Endometrial microvascular endothelial cells (primary cell): ENCODE data around the gene ARF6. TPM values are rescaled to one million over a fixed set of nuclear protein-coding genes. Genes with fewer than 3 reads are reported as not detected.

Source experiments
- in situ Hi-C: cut with HindIII; loops from 2 replicates; pipeline ENCODE4 v1.10.0; 2017; ENCODE audit warnings: low sequenced_read_pairs, low pct_unique_long_range_greater_than_20kb; ENCODE audit errors: inconsistent ontology term
- total RNA-seq: library from RNA; depleted of rRNA; stranded (reverse); fragments of >200 nt; gene quantifications from one replicate; pipeline ENCODE4 v1.2.3, GENCODE V29; 2015; ENCODE audit errors: inconsistent ontology term

ARF6 gene
- total RNA-seq = 80.4 TPM

GRCh38 chr14:49892636-49893308 lies at the start of gene ARF6:
ARF6 (plus strand) TSS chr14:49893082; CDS start chr14:49893737, 655 bp downstream.
- in situ Hi-C loops = no loop called here

DNA sequence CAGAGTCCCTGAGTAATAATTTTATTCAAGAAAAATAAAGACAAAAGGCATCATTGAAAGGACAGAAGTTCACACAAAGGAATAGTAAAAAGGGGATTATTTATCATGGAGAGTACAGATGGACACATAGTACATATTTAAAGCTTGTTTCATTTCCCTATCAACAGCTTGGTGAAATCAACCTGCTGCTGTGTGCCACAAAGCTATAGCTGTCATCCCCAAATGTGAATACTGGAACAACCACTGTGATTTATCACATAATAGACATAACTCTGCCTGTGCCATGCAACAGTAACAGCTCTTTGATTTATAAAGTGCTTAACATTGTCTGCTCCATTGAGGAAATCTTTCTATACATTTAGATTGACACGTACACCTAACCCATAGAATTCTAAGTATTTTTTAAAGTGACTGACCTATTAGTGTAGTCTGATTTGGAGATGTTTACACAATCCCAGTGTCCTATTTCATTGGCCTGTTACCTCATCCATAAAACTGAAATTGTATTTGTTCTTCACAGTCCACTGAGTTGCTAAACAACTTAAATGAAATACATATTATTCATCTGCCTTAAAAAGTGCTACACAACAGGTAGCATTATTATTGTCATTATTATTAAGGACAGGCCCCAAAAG lies 43.6 kb upstream of the ARF6 start:
- in situ Hi-C loops = no loop called here

- in situ Hi-C loops = loop anchor here (25.0 kb wide), 1 partner anchor 285 kb away; no protein-coding TSS in a partner anchor
Measured at GRCh38 chr14:49851813-49852212, 41.1 kb upstream of the ARF6 start.

DNA sequence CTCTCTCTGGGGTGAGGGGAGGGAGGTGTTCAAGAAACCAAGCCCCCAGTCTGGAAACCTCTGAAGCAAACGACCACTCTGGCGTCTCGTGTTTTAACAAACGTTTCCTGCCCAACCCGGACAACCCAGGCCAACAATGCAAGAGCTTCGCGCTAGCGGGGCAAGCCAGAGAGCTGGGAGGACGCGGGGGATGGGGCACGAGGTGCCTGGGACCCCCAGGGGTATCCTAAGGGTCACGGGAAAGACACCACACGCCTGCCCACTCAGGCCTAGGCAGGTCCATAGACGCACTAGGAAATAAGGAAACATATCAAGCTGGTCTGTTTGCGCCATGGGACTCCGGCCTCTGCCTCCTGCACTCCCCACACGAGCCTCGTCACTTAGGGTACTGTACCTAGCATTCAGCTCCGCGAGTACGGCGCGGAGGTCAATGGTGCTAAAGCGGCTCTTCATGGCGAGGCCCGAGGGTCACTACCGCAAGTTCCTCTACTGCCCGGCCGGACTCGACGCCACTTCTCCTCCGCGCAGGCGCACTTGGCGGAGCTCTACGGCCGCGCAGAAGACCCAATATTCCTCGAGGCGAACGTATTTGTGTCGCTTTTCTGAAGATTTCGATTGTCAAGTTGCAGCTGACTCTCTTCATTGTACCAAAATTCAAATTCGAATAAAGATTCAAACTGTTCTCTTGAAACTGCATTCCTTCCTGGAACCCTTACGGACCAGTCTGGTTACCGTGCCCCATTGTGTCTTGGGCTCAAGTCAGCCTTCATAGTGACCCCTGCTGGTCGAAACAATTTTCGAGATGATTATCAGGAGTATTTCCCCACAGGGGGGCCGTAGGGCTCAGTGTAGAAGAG lies 40.4 kb upstream of the ARF6 start, which contains the start of gene NEMF:
TSS of gene NEMF (minus strand) at position 488 of the 857 bp plus-strand sequence. CDS start at position 453, 35 bp downstream.
- in situ Hi-C loops = loop anchor here (25.0 kb wide), 1 partner anchor 285 kb away; no protein-coding TSS in a partner anchor

DNA sequence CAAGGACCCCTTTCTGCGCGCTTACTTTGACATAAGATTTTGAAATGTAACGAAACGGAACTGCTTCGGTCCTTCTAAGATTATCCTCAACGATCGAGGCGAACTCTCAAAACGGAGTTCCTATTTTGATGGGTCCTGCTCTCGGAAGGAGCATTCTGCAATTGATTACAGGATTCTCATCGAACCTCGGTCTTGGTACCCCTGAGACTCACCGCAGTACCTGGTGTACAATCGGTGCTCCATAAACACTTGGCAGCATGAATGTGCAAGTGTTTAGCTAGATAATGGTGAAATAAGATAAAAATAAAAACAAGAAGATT lies 39.8 kb upstream of the ARF6 start:
- in situ Hi-C loops = loop anchor here (25.0 kb wide), 1 partner anchor 284 kb away; no protein-coding TSS in a partner anchor

DNA sequence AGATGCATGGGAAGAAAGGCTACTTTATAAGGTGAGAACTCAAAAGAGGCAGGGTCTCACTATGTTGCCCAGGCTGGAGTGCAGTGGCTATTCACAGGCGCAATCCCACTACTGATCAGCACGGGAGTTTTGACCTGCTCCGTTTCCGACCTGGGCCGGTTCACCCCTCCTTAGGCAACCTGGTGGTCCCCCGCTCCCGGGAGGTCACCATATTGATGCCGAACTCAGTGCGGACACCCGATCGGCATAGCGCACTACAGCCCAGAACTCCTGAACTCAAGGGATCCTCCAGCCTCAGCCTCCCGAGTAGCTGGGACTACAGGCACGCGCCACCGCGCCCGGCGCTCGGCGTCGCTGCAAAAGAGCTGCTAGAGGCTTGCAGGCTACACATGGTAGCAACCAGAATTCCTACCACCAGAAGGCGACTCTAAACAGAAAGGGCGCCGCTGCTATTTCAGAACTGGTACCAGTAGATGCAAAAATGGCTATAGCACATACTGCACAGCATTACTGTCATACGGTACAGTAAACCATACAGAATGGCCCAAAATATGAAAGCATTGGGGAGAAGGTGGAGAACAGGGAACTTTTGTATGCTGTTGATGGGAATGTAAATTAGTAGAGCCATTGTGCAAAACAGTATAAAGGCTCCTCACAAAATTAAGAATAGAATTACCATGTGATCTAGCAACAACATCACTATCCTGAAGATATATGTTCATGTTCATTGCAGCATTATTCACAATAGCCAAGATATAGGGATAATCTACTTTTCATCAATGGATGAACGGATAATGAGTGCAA lies 39.1 kb upstream of the ARF6 start:
- in situ Hi-C loops = loop anchor here (25.0 kb wide), 1 partner anchor 284 kb away; no protein-coding TSS in a partner anchor

GRCh38 chr14:49857427-49858003 lies 35.4 kb upstream of the ARF6 start:
- in situ Hi-C loops = loop anchor here (25.0 kb wide), 1 partner anchor 280 kb away; no protein-coding TSS in a partner anchor

DNA sequence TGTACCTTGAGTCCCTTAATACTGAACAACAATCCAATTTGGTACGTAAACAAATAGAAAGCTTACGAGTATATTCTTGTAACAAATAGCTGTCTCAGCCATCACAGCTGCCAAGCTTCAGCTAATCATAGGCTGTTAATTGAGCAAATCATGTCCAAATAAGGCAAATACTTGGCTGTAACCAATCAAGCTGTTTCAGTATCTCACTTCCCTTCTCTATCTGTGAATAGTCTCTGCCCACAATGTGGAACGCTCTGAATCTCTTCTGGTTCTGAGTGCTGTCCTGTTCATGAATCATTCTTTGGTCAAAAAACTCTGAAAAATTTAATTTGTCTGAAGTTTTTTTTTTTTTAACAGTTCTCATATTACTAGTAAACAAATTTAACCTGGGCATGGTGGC lies 34.5 kb upstream of the ARF6 start:
- in situ Hi-C loops = loop anchor here (25.0 kb wide), 1 partner anchor 279 kb away; no protein-coding TSS in a partner anchor

DNA sequence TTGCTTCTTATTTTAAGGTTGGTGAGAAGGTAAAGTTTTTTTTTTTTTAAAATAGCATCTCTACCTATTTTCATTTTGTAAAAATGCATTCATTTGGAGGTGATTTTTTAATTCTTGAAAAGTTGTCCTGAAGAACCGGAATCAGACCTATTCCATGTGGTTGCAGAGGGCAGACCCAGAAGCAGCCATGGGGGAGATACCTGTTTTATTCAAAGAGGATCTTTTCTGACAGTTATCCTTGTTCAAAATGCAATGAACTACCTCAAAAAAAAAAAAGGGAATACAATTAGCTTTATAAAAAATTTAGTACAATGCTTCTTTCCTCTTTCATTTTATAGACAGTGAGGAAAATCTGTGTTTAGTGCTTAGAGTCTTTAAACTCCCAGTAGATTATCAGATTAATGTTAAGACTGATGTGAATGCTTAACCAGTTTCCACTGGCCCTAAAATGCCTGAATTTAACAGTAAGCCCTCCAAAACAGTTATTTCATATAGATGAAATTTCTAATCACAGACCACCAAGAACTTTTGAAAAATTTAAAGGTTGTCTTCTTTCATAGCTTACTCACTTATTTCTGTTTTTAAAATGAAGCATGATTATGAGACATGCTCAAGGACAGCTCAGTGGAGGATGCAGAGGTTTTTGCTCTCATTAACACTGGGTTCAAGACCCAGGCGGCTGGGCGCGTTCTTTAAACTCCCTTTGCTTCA lies 31.7 kb upstream of the ARF6 start:
- in situ Hi-C loops = loop anchor here (25.0 kb wide), 1 partner anchor 276 kb away; no protein-coding TSS in a partner anchor

- in situ Hi-C loops = loop anchor here (25.0 kb wide), 1 partner anchor 276 kb away; no protein-coding TSS in a partner anchor
Measured at GRCh38 chr14:49861699-49862088, 31.2 kb upstream of the ARF6 start.

DNA sequence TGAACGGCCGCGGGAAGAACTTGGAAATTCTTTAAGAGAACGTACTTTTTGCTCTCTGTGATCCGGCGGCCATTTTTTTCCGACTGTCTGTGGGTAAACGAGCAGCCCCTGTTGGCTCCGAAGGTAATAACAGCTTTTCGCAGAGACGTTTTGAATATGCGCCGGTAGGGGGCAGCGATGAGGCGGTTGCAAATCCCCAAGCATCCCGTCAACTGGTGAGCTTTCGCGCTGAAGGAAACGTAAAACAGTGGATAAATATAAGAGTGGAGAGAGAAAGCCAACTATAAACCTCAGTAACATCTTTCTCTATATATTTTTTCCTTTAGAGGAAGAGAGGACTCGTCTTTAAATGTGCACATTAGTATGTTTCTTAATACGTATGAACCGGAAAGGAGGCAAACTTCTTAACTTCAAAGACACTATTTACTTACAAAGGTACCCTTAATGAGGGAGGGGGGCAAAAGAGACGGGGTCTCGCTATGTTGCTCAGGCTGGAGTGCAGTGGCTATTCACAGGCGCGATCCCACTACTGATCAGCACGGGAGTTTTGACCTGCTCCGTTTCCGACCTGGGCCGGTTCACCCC lies 30.7 kb upstream of the ARF6 start:
- in situ Hi-C loops = loop anchor here (25.0 kb wide), 1 partner anchor 275 kb away; no protein-coding TSS in a partner anchor

DNA sequence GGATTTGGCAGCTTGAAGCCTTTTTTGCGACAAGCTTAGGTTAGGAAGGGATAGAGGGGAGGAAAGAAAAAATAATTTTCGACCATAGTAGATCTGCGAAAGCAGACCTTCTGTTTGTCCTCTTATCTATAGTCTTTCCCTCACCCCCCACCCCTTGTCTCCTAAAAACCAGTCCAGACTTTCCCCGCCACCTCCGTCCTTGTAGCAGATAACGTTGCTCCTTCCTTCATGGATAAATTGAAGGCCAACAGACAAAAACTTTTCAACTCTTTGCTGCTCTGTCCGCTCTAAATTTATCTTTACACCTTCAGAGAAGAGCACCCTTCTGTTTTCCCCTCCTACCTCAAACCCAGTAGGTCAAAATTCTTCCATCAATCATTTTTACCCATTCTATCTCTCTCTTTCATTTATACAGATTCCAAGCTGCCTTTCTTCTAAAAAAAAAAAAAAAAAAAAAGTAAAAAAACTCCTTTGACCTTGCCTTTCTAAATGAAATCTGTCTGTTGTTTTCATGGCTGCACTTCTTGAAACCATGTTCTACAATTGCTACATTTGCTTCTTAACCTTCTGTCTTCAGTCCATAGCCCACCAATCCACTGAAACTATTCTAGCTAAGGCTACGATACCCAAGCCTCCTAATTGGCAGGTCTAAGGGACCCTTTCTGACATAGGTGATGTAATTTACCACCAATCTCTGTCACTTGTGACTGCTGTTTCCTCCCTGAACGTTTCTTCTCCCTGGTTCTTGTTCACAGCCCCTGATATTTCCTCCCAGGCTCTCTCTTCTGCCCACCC lies 29.2 kb upstream of the ARF6 start:
- in situ Hi-C loops = loop anchor here (25.0 kb wide), 1 partner anchor 274 kb away; no protein-coding TSS in a partner anchor

GRCh38 chr14:49865431-49865859 lies 27.4 kb upstream of the ARF6 start:
- in situ Hi-C loops = loop anchor here (25.0 kb wide), 1 partner anchor 272 kb away; no protein-coding TSS in a partner anchor

DNA sequence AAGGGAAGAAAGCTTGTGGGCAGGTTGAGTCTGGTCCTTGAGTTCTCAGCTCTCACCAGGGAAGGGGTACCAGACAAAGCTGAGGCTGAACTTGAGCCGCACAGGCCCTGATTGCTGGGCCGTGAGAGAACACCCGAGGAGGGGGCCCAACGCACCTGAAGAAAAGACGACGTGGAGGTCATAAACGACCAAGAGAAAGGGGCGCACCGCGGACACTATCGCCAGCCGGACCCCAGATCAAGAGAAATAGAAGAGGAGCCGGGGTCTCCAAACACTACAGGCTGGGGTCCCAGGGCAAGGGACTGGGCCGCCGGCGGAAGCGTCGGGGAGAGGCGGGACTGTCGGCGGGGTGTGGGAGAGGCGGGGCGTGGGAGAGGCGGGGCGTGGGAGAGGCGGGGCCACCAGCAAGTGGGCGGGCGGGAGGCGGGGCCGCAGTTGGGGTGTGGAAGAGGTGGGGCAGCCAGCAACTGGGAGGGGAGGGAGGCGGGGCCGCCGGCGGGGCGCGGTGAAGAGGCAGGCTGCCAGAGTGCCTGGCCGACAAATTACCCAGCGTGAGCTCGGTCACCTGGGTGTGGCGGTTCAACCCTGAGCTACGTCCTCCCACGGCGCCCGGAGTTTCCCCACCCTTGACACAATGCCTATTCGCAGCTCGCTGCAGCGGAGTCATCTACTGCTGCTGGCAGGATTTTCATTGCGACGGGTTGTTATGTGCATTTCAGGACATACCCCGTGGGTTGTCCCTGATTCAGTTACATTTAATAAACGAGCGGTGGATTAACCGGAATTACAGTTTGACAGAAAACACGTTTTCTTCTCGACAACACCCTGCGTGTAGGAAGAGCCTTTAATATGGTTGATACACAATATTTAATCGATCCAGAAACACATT lies 24.8 kb upstream of the ARF6 start:
- in situ Hi-C loops = loop anchor here (25.0 kb wide), 1 partner anchor 269 kb away; no protein-coding TSS in a partner anchor

GRCh38 chr14:49868720-49869114 lies 24.2 kb upstream of the ARF6 start:
- in situ Hi-C loops = loop anchor here (25.0 kb wide), 1 partner anchor 269 kb away; no protein-coding TSS in a partner anchor
